PFSK-1 (cell line): ENCODE measurements around the gene GNAI1.

Experiments
- FOXP2 ChIP-seq: optimal IDR thresholded peaks from 2 replicates; pipeline ENCODE3; 2011; ENCODE audit warnings: borderline replicate concordance, control low read depth, inconsistent platforms; ENCODE audit not compliant: insufficient read depth; ENCODE audit errors: extremely low read length, extremely low read depth
- POLR2AphosphoS5 ChIP-seq: IDR thresholded peaks from 2 replicates; pipeline ENCODE4 v1.6.1; 2012; ENCODE audit warnings: low read depth, mild to moderate bottlenecking, control low read depth, low read length, moderate library complexity
- REST ChIP-seq, 2 experiments: IDR thresholded peaks; 2 replicates each; pipeline versions ENCODE4 v1.6.1 to v1.8.0; 2011 to 2012; ENCODE audit warnings: low read depth in 2 of 2, low read length in 2 of 2, control low read depth in 1 of 2, inconsistent platforms in 1 of 2, mild to moderate bottlenecking in 1 of 2, moderate library complexity in 1 of 2; ENCODE audit not compliant: insufficient read depth in 1 of 2
- SIN3A ChIP-seq: IDR thresholded peaks from 2 replicates; pipeline ENCODE4 v1.6.1; 2012; ENCODE audit warnings: mild to moderate bottlenecking, low read length, moderate library complexity, borderline replicate concordance; ENCODE audit not compliant: insufficient read depth
- TAF1 ChIP-seq: IDR thresholded peaks from 2 replicates; pipeline ENCODE4 v1.6.1; 2012; ENCODE audit warnings: low read length, control low read depth, borderline replicate concordance; ENCODE audit not compliant: insufficient read depth

The GNAI1 gene

GRCh38 chr7:80255656-80256055, 121.0 kb downstream of the GNAI1 start:
- no peak for TF ChIP-seq SIN3A
- TF ChIP-seq FOXP2 = no peak
- TF ChIP-seq TAF1 = no peak
- TF ChIP-seq REST (IDR thresholded peaks at IDR 0.05; ENCODE audit: insufficient read depth in 1 of 2, low read depth in 2 of 2, low read length in 2 of 2) = no peak
- no peak for TF ChIP-seq POLR2AphosphoS5

GRCh38 chr7:80257756-80258155, 123.1 kb downstream of the GNAI1 start:
- TF ChIP-seq REST (IDR thresholded peaks at IDR 0.05; ENCODE audit: insufficient read depth in 1 of 2, low read depth in 2 of 2, low read length in 2 of 2) = no peak
- no peak for TF ChIP-seq POLR2AphosphoS5
- TF ChIP-seq TAF1 = no peak
- no peak for TF ChIP-seq FOXP2
- no peak for TF ChIP-seq SIN3A

GRCh38 chr7:80260606-80261005, 126.0 kb downstream of the GNAI1 start:
- TF ChIP-seq SIN3A (no peak), FOXP2 (no peak), TAF1 (no peak), REST (IDR thresholded peaks at IDR 0.05; ENCODE audit: insufficient read depth in 1 of 2, low read depth in 2 of 2, low read length in 2 of 2) (no peak), POLR2AphosphoS5 (no peak)

GRCh38 chr7:80263333-80263732, 128.7 kb downstream of the GNAI1 start:
- TF ChIP-seq POLR2AphosphoS5 = no peak

- TF ChIP-seq SIN3A = no peak
- no peak for TF ChIP-seq POLR2AphosphoS5
- TF ChIP-seq FOXP2 = no peak
- no peak for TF ChIP-seq TAF1
- TF ChIP-seq REST (IDR thresholded peaks at IDR 0.05; ENCODE audit: insufficient read depth in 1 of 2, low read depth in 2 of 2, low read length in 2 of 2) = no peak
These were observed 129.2 kb downstream of the GNAI1 start for GRCh38 chr7:80263821-80264220.
